Nephron progenitor cell (in vitro differentiated cells): ENCODE results near the gene CADM4.

ENCODE experiments used
- DNase-seq: peaks from one replicate; pipeline ENCODE4 v3.0.0; 2021
- H3K27ac Mint-ChIP-seq: 2 replicates; pipeline ENCODE4 v1.8.0; 2021; ENCODE audit warnings: mild to moderate bottlenecking, moderate library complexity, mixed read lengths
- H3K27me3 Mint-ChIP-seq: 2 replicates; pipeline ENCODE4 v1.8.0; 2021; ENCODE audit warnings: mild to moderate bottlenecking, low read depth, mixed read lengths; ENCODE audit not compliant: poor library complexity
- H3K36me3 Mint-ChIP-seq: 2 replicates; pipeline ENCODE4 v1.8.0; 2021; ENCODE audit warnings: low read depth, mixed read lengths
- H3K4me1 Mint-ChIP-seq: 2 replicates; pipeline ENCODE4 v1.8.0; 2021; ENCODE audit warnings: mixed read lengths
- H3K4me3 Mint-ChIP-seq: 2 replicates; pipeline ENCODE4 v1.8.0; 2021; ENCODE audit warnings: mild to moderate bottlenecking, moderate library complexity, mixed read lengths
- H3K9me3 Mint-ChIP-seq: 2 replicates; pipeline ENCODE4 v1.8.0; 2021; ENCODE audit warnings: mild to moderate bottlenecking, moderate library complexity, mixed read lengths
- CTCF ChIP-seq: fragments of 200-600 bp; sonication (generic); IDR thresholded peaks from 2 replicates; pipeline ENCODE4 v1.5.0; 2021; ENCODE audit warnings: antibody characterized with exemption

Gene CADM4

GRCh38 chr19:43586346-43586745, 53.3 kb downstream of the CADM4 start:
- peaks cover 51% of the 10 kb centered on the region for H3K36me3 Mint-ChIP-seq
- H3K9me3 Mint-ChIP-seq = no peaks in the 10 kb centered on the region
- DNase-seq = no peak
- no peak overlapping the region for H3K4me3 Mint-ChIP-seq
- TF ChIP-seq CTCF = no peak
- H3K27ac Mint-ChIP-seq = no peak overlapping the region
- H3K4me1 Mint-ChIP-seq = peaks cover 15% of the 10 kb centered on the region
- peaks cover 3% of the 10 kb centered on the region for H3K27me3 Mint-ChIP-seq

- DNase-seq = no peak
- no peak for TF ChIP-seq CTCF
- Mint-ChIP-seq H3K4me3 (no peak overlapping the region), H3K4me1 (peaks cover 32% of the 10 kb centered on the region), H3K36me3 (peaks cover 38% of the 10 kb centered on the region), H3K27ac (peak overlapping the region; percentile 77), H3K9me3 (no peaks in the 10 kb centered on the region), H3K27me3 (peaks cover 3% of the 10 kb centered on the region)
Observed at GRCh38 chr19:43584484-43584883, 55.2 kb downstream of the CADM4 start.

GRCh38 chr19:43582495-43582894, 57.2 kb downstream of the CADM4 start:
- H3K4me3 Mint-ChIP-seq = no peak overlapping the region
- no peak for DNase-seq

GRCh38 chr19:43581467-43581866, 58.2 kb downstream of the CADM4 start:
- Mint-ChIP-seq H3K27me3 (peaks cover 3% of the 10 kb centered on the region), H3K36me3 (peaks cover 22% of the 10 kb centered on the region), H3K9me3 (no peaks in the 10 kb centered on the region), H3K27ac (no peak overlapping the region), H3K4me3 (peak overlapping the region; percentile 89), H3K4me1 (peaks cover 51% of the 10 kb centered on the region)
- no peak for TF ChIP-seq CTCF
- DNase-seq = no peak

More at GRCh38 chr19:43582495-43582894, 57.2 kb downstream of the CADM4 start:
- no peak for TF ChIP-seq CTCF
- Mint-ChIP-seq H3K9me3 (no peaks in the 10 kb centered on the region), H3K4me1 (peaks cover 42% of the 10 kb centered on the region), H3K27ac (no peak overlapping the region), H3K36me3 (peaks cover 29% of the 10 kb centered on the region), H3K27me3 (peaks cover 3% of the 10 kb centered on the region)

- H3K4me3 Mint-ChIP-seq = peak overlapping the region; percentile 89
- H3K4me1 Mint-ChIP-seq = peaks cover 70% of the 10 kb centered on the region
- peak overlapping the region; percentile 62 for H3K27ac Mint-ChIP-seq
Observed at GRCh38 chr19:43578787-43579186, 60.9 kb downstream of the CADM4 start.

More at GRCh38 chr19:43578787-43579186, 60.9 kb downstream of the CADM4 start:
- Mint-ChIP-seq H3K27me3 (no peaks in the 10 kb centered on the region), H3K9me3 (no peaks in the 10 kb centered on the region), H3K36me3 (no peaks in the 10 kb centered on the region)
- TF ChIP-seq CTCF = no peak
- no peak for DNase-seq
